ENCODE measurements around the gene SCML1.

SCML1 gene

GRCh38 chrX:17788956-17789562, 51.8 kb downstream of the SCML1 start:
- DNase-seq (ENCODE audit: low read depth in 2 of 2), result no peak

GRCh38 chrX:17792826-17793225, 55.5 kb downstream of the SCML1 start:
- no peak for DNase-seq (ENCODE audit: low read depth in 2 of 2)

GRCh38 chrX:17798921-17799320, 61.6 kb downstream of the SCML1 start:
- DNase-seq (ENCODE audit: low read depth in 2 of 2), result no peak

- no peak for DNase-seq (ENCODE audit: low read depth in 2 of 2)
These were observed 64.1 kb downstream of the SCML1 start for GRCh38 chrX:17801431-17801830.

DNA sequence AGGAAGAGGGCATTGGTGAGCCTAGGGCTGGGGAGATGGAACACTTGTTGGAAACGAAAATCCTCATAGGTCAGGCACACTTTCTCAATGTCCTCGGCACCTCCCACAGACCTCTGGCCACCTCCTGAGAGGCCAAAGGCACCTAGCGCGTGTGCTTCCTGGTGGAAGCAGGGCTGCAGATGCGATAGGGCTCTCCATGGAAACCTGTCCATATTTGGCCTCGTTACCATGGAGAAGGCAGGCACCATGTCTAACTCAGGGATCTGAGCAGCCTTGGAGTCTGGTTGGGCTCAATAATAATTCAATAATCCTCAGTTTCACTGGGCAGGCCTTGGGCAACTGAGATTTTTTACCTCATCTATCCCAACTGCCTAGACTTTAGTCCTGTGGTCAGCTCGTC, 65.5 kb downstream of the SCML1 start:
- DNase-seq (ENCODE audit: low read depth in 2 of 2), result no peak

DNA sequence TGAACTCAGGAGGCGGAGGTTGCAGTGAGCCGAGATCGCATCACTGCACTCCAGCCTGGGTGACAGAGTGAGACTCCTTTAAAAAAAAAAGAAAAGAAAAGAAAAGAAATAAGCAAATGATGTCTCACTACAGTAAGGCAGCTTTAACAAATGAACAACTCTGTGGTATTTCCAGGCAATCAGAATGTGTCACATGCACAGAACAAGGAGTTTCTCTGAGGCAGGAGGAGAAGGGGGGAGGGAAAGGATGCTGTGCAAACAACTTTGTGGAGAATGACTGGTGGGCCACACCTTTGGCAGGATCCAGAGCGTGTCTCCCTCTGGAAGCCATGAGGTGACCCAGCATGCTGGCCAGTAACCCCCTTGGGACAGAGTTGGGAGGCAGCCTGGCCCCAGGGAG, 66.2 kb downstream of the SCML1 start:
- DNase-seq (ENCODE audit: low read depth in 2 of 2), result no peak
